ENCODE measurements around the gene CYB561D1. TPM values are rescaled to one million over a fixed set of nuclear protein-coding genes. Genes with fewer than 3 reads are reported as not detected.

The CYB561D1 gene
- polyA plus RNA-seq, 1 donor (not counting 4 experiments of a cell fraction or from before 2014, with no cell fraction given), result 4.9 TPM

GRCh38 chr1:109497449-109498160 is 3.7 kb downstream of the CYB561D1 start:
- TF ChIP-seq EZH2 (IDR thresholded peaks at IDR 0.05; ENCODE audit: low read length) (no peak), CTCF (optimal IDR thresholded peaks at IDR 0.05 in 1 of 3, IDR thresholded peaks at IDR 0.05 in 1 of 3, conservative IDR thresholded peaks at IDR 0.05 in 1 of 3; ENCODE audit: extremely low read depth in 1 of 3, insufficient read depth in 2 of 3, low read length in 3 of 3) (no peak)
- DNase-seq (ENCODE audit: low read depth, low spot score), result no peak
- FAIRE-seq, result no peak
- Histone ChIP-seq H3K4me1 (ENCODE audit: control insufficient read depth, extremely low read depth, insufficient read depth, low read length) (peaks cover 23% of the 10 kb centered on the region), H3K27ac (ENCODE audit: control insufficient read depth, insufficient read depth, low read length) (no peak overlapping the region), H3K9me3 (ENCODE audit: control insufficient read depth, low read depth, low read length) (no peaks in the 10 kb centered on the region), H3K9ac (ENCODE audit: control insufficient read depth, extremely low read depth, insufficient read depth, low read length) (no peak overlapping the region), H3K4me3 (ENCODE audit: control insufficient read depth in 2 of 3, extremely low read depth in 1 of 3, insufficient read depth in 2 of 3, low read depth in 1 of 3, low read length in 3 of 3) (no peak overlapping the region), H3K4me2 (ENCODE audit: control insufficient read depth, extremely low read depth, insufficient read depth, low read depth, low read length) (no peak overlapping the region), H3K9me1 (ENCODE audit: control insufficient read depth, extremely low read depth, insufficient read depth, low read length) (no peaks in the 10 kb centered on the region), H3K79me2 (ENCODE audit: control insufficient read depth, insufficient read depth, low read length) (peaks cover 7% of the 10 kb centered on the region), H4K20me1 (ENCODE audit: control insufficient read depth, extremely low read depth, insufficient read depth, low read length) (no peaks in the 10 kb centered on the region), H2AFZ (ENCODE audit: control insufficient read depth, low read length) (no peak overlapping the region), H3K36me3 (ENCODE audit: control insufficient read depth in 2 of 2, extremely low read depth in 1 of 2, insufficient read depth in 2 of 2, low read length in 2 of 2) (peaks cover 8 to 12% of the 10 kb centered on the region in 2 experiments), H3K27me3 (ENCODE audit: control insufficient read depth, extremely low read depth, insufficient read depth, low read length) (no peaks in the 10 kb centered on the region)
- dilution Hi-C loops (cut with MboI; ENCODE audit: extremely low pct_ligation_motif_present, low sequenced_read_pairs), result no loop called here

DNA sequence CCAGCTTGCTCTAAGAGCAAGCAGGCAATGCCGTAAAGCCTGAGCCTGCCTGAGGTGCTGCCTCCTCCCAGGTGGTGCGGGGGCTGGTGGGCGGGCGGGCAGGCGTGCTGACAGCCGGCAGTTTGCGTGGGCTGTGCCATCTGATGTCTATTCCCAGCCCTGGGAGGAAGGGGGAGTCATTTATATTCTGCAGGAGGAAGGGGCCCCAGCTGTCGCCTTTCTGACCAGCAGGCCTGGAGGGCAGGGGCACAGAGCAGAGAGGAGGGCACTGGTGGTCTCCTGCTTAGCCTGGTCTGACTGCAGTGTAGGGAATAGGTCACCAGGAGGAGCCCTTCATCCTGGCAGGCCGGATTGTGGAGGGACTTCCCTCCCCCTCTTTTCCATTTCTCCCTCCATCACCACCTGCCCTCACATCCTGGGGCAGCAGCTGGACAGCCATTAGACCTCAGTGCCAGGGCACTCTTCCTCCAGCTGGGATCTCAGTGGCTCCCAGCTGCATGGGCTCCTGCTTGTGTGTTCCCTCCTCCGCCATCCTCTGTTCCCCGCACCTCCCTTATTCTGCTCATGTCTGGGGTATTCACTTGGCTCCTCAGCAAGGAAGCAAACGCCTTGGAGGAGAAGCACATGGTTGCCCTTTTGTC is 4.4 kb downstream of the CYB561D1 start:
- H3K79me2 ChIP-seq (ENCODE audit: control insufficient read depth, insufficient read depth, low read length), result peaks cover 7% of the 10 kb centered on the region
- no peak overlapping the region for H2AFZ ChIP-seq (ENCODE audit: control insufficient read depth, low read length)
- H4K20me1 ChIP-seq (ENCODE audit: control insufficient read depth, extremely low read depth, insufficient read depth, low read length), result no peaks in the 10 kb centered on the region
- no peaks in the 10 kb centered on the region for H3K9me3 ChIP-seq (ENCODE audit: control insufficient read depth, low read depth, low read length)
- H3K27ac ChIP-seq (ENCODE audit: control insufficient read depth, insufficient read depth, low read length), result no peak overlapping the region
- dilution Hi-C loops (cut with MboI; ENCODE audit: extremely low pct_ligation_motif_present, low sequenced_read_pairs), result no loop called here
- H3K4me1 ChIP-seq (ENCODE audit: control insufficient read depth, extremely low read depth, insufficient read depth, low read length), result peaks cover 21% of the 10 kb centered on the region
- H3K4me3 ChIP-seq (ENCODE audit: control insufficient read depth in 2 of 3, extremely low read depth in 1 of 3, insufficient read depth in 2 of 3, low read depth in 1 of 3, low read length in 3 of 3), result no peak overlapping the region
- no peaks in the 10 kb centered on the region for H3K9me1 ChIP-seq (ENCODE audit: control insufficient read depth, extremely low read depth, insufficient read depth, low read length)
- DNase-seq (ENCODE audit: low read depth, low spot score) (no peak), FAIRE-seq (no peak)
- no peaks in the 10 kb centered on the region for H3K27me3 ChIP-seq (ENCODE audit: control insufficient read depth, extremely low read depth, insufficient read depth, low read length)
- TF ChIP-seq CTCF (optimal IDR thresholded peaks at IDR 0.05 in 1 of 3, IDR thresholded peaks at IDR 0.05 in 1 of 3, conservative IDR thresholded peaks at IDR 0.05 in 1 of 3; ENCODE audit: extremely low read depth in 1 of 3, insufficient read depth in 2 of 3, low read length in 3 of 3) (peak; percentile 57 to 83 (median 73)), EZH2 (IDR thresholded peaks at IDR 0.05; ENCODE audit: low read length) (no peak)
- no peak overlapping the region for H3K9ac ChIP-seq (ENCODE audit: control insufficient read depth, extremely low read depth, insufficient read depth, low read length)
- peaks cover 8 to 12% of the 10 kb centered on the region in 2 experiments for H3K36me3 ChIP-seq (ENCODE audit: control insufficient read depth in 2 of 2, extremely low read depth in 1 of 2, insufficient read depth in 2 of 2, low read length in 2 of 2)
- no peak overlapping the region for H3K4me2 ChIP-seq (ENCODE audit: control insufficient read depth, extremely low read depth, insufficient read depth, low read depth, low read length)

Measured in keratinocyte (primary cell).